Endodermal cell (in vitro differentiated cells): Measurements from ENCODE around the gene GABRB2. TPM values are rescaled to one million over a fixed set of nuclear protein-coding genes. Genes with fewer than 3 reads are reported as not detected.

Experiments used
- DNase-seq: peaks from one replicate; pipeline ENCODE4 v3.0.0-alpha.2; 2017
- H3K27ac ChIP-seq: 2 replicates; pipeline ENCODE4 v1.5.1; 2013; ENCODE audit warnings: mild to moderate bottlenecking, low read depth, low read length, moderate library complexity
- H3K27me3 ChIP-seq: 2 replicates; pipeline ENCODE4 v1.6.1; 2013; ENCODE audit warnings: mild to moderate bottlenecking, low read length, moderate library complexity; ENCODE audit not compliant: insufficient read depth, control insufficient read depth, poor library complexity, severe bottlenecking
- H3K36me3 ChIP-seq: 2 replicates; pipeline ENCODE4 v1.7.0; 2013; ENCODE audit warnings: mild to moderate bottlenecking, low read length, moderate library complexity; ENCODE audit not compliant: control insufficient read depth, insufficient read depth
- H3K4me1 ChIP-seq: one replicate; pipeline ENCODE4 v1.7.0; 2013; ENCODE audit warnings: low read length; ENCODE audit not compliant: control insufficient read depth, insufficient read depth
- H3K4me3 ChIP-seq: 2 replicates; pipeline ENCODE4 v1.5.1; 2013; ENCODE audit warnings: mild to moderate bottlenecking, low read length, moderate library complexity
- H3K9ac ChIP-seq: 2 replicates; pipeline ENCODE4 v1.6.1; 2013; ENCODE audit warnings: mild to moderate bottlenecking, low read length, moderate library complexity; ENCODE audit not compliant: poor library complexity, severe bottlenecking; ENCODE audit errors: extremely low read depth
- H3K9me3 ChIP-seq: 2 replicates; pipeline ENCODE4 v1.6.1; 2013; ENCODE audit warnings: mild to moderate bottlenecking, low read length, moderate library complexity; ENCODE audit not compliant: control insufficient read depth
- H3K27ac Mint-ChIP-seq: 2 replicates; pipeline ENCODE4 v1.8.0; 2020; ENCODE audit warnings: mixed read lengths
- H3K27me3 Mint-ChIP-seq: 2 replicates; pipeline ENCODE4 v1.8.0; 2021; ENCODE audit warnings: mild to moderate bottlenecking, mixed read lengths; ENCODE audit not compliant: insufficient read depth
- H3K36me3 Mint-ChIP-seq: 2 replicates; pipeline ENCODE4 v1.8.0; 2020; ENCODE audit warnings: low read depth, mixed read lengths
- H3K4me1 Mint-ChIP-seq: 2 replicates; pipeline ENCODE4 v1.8.0; 2020; ENCODE audit warnings: mixed read lengths
- H3K4me3 Mint-ChIP-seq: 2 replicates; pipeline ENCODE4 v1.8.0; 2020; ENCODE audit warnings: mild to moderate bottlenecking, moderate library complexity, mixed read lengths
- H3K9me3 Mint-ChIP-seq: 2 replicates; pipeline ENCODE4 v1.8.0; 2020; ENCODE audit warnings: mild to moderate bottlenecking, mixed read lengths
- CTCF ChIP-seq: fragments of 200-600 bp; sonication (generic); conservative IDR thresholded peaks from 2 replicates; pipeline ENCODE4 v1.5.0; 2021; ENCODE audit warnings: antibody characterized with exemption, mild to moderate bottlenecking
- WGBS, 2 experiments: methylation state at CpG; one replicate each; pipeline versions ENCODE4 v1.1.5 to v1.1.7; 2013; ENCODE audit warnings: missing lambda C conversion rate in 2 of 2, mixed read lengths in 1 of 2; ENCODE audit not compliant: insufficient coverage in 1 of 2, insufficient read length in 1 of 2; 5-methylcytosine and 5-hydroxymethylcytosine counted together
- total RNA-seq, 2 donors: library from RNA; stranded (reverse); fragmentation: NEBNext Ultra II Directional in 1 of 2; extraction: Animal tissue kit (Norgen Biotek cat#: 25700) in 1 of 2; gene quantifications; 2 replicates in 1 of 2; 3 replicates in 1 of 2; pipeline ENCODE4 v1.2.1, GENCODE V29; 2021

GABRB2 gene
- total RNA-seq, 2 donors from 2014 or later: 0.77 to 2.5 TPM

- Mint-ChIP-seq H3K36me3 (no peaks in the 10 kb centered on the region), H3K9me3 (peaks cover 7% of the 10 kb centered on the region), H3K27me3 (no peaks in the 10 kb centered on the region), H3K27ac (no peak overlapping the region), H3K4me3 (no peak overlapping the region), H3K4me1 (peaks cover 8% of the 10 kb centered on the region)
- H3K4me1 ChIP-seq: no peaks in the 10 kb centered on the region
- no peaks in the 10 kb centered on the region for H3K9me3 ChIP-seq
- TF ChIP-seq CTCF: no peak
- H3K27ac ChIP-seq: no peak overlapping the region
- no peaks in the 10 kb centered on the region for H3K27me3 ChIP-seq
- H3K36me3 ChIP-seq: no peaks in the 10 kb centered on the region
- no peak overlapping the region for H3K9ac ChIP-seq
- H3K4me3 ChIP-seq: no peak overlapping the region
- 76 to 96% methylated on average over 2 to 3 of the region's 3 CpGs for WGBS, 2 experiments
- DNase-seq: no peak
These were observed 232.5 kb downstream of the GABRB2 start for GRCh38 chr5:161314033-161314432.

GRCh38 chr5:161312882-161313281, 233.6 kb downstream of the GABRB2 start:
- DNase-seq: no peak
- H3K36me3 Mint-ChIP-seq: no peaks in the 10 kb centered on the region
- Histone ChIP-seq H3K36me3 (no peaks in the 10 kb centered on the region), H3K9me3 (peaks cover 8% of the 10 kb centered on the region), H3K27ac (no peak overlapping the region), H3K4me1 (no peaks in the 10 kb centered on the region), H3K27me3 (no peaks in the 10 kb centered on the region), H3K9ac (no peak overlapping the region), H3K4me3 (no peak overlapping the region)
- no peak for TF ChIP-seq CTCF
- no peak overlapping the region for H3K4me3 Mint-ChIP-seq
- 90 to 100% methylated on average over 2 to 5 of the region's 5 CpGs for WGBS, 2 experiments
- H3K9me3 Mint-ChIP-seq: peaks cover 16% of the 10 kb centered on the region
- peaks cover 13% of the 10 kb centered on the region for H3K4me1 Mint-ChIP-seq
- no peaks in the 10 kb centered on the region for H3K27me3 Mint-ChIP-seq
- no peak overlapping the region for H3K27ac Mint-ChIP-seq

- H3K9me3 ChIP-seq: peaks cover 8% of the 10 kb centered on the region
- no peak overlapping the region for H3K4me3 ChIP-seq
- H3K4me1 ChIP-seq: no peaks in the 10 kb centered on the region
- no peaks in the 10 kb centered on the region for H3K36me3 ChIP-seq
- Mint-ChIP-seq H3K27ac (no peak overlapping the region), H3K36me3 (no peaks in the 10 kb centered on the region), H3K4me3 (no peak overlapping the region), H3K27me3 (no peaks in the 10 kb centered on the region), H3K4me1 (peaks cover 13% of the 10 kb centered on the region), H3K9me3 (peaks cover 18% of the 10 kb centered on the region)
- TF ChIP-seq CTCF: no peak
- H3K27me3 ChIP-seq: no peaks in the 10 kb centered on the region
- DNase-seq: no peak
- 94 to 95% methylated on average over 2 to 3 of the region's 3 CpGs for WGBS, 2 experiments
- H3K27ac ChIP-seq: no peak overlapping the region
- no peak overlapping the region for H3K9ac ChIP-seq
These were observed 234.6 kb downstream of the GABRB2 start for GRCh38 chr5:161311965-161312364.
